AG04449 (cell line): Measurements from ENCODE around the gene MAGI1.

Source experiments
- CTCF ChIA-PET: fragments of 350-600 bp; formaldehyde crosslinking; extraction: SDS; loops from one replicate; lab custom pipeline; 2021; ENCODE audit warnings: antibody characterized with exemption; lab: Yijun Ruan, JAX
- POLR2A ChIA-PET: fragments of 400-600, 350-600 bp; formaldehyde crosslinking; extraction: SDS; loops from one replicate; lab custom pipeline; 2020; ENCODE audit warnings: antibody characterized with exemption, inconsistent platforms; lab: Yijun Ruan, JAX
- DNase-seq: peaks from one replicate; pipeline ENCODE4 v3.0.0-alpha.2; 2010; ENCODE audit warnings: low read depth, low spot score
- H3K4me3 ChIP-seq: 2 replicates; pipeline ENCODE4 v1.5.1; 2011; ENCODE audit warnings: low read depth, mild to moderate bottlenecking, control low read depth, low read length
- CTCF ChIP-seq: IDR thresholded peaks from one replicate; pipeline ENCODE4 v1.5.1; 2011; ENCODE audit warnings: mild to moderate bottlenecking, moderate library complexity, low read length, control low read depth, inconsistent platforms; ENCODE audit not compliant: insufficient read depth; ENCODE audit errors: missing control alignments

Gene MAGI1

GRCh38 chr3:65497236-65497635 is 541.5 kb downstream of the MAGI1 start:
- no peak for DNase-seq
- no peak for TF ChIP-seq CTCF
- ChIA-PET CTCF (no interaction called here), POLR2A (no interaction called here)
- no peak overlapping the region for H3K4me3 ChIP-seq

GRCh38 chr3:65493938-65494337 is 544.8 kb downstream of the MAGI1 start:
- ChIA-PET POLR2A (no interaction called here), CTCF (no interaction called here)
- no peak overlapping the region for H3K4me3 ChIP-seq
- TF ChIP-seq CTCF, result no peak
- no peak for DNase-seq

- DNase-seq, result no peak
- ChIA-PET POLR2A (no interaction called here), CTCF (no interaction called here)
- no peak for TF ChIP-seq CTCF
- H3K4me3 ChIP-seq, result no peak overlapping the region
These were observed 545.3 kb downstream of the MAGI1 start for GRCh38 chr3:65493371-65493882.

GRCh38 chr3:65492249-65492648 is 546.5 kb downstream of the MAGI1 start:
- ChIA-PET CTCF (no interaction called here), POLR2A (no interaction called here)
- DNase-seq, result no peak
- H3K4me3 ChIP-seq, result no peak overlapping the region
- TF ChIP-seq CTCF, result no peak

DNA sequence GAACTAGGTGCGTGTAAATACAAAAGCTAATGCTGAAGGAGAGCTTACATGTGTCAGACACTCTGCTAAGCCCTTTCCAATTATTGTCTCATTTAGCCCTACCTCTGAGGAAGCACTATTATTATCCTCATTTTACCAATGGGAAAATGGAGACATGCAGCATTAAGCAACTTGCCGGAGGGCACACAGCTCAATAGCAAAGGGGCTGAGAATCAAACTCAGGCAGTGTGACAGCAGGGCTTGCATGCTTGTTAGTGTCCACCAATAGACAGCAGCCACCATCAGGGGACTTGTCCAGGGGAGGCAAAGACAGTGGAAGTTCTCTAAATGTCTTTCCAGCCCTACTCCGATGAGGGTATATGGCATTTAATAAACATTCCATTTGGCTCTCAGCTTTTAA is 548.6 kb downstream of the MAGI1 start:
- POLR2A ChIA-PET, result no interaction called here
- DNase-seq, result no peak
- CTCF ChIA-PET, result interaction anchor here (1.3 kb wide), 1 partner anchor 10 kb away, joined by 3 read pairs; no protein-coding TSS in a partner anchor
- TF ChIP-seq CTCF, result no peak
- H3K4me3 ChIP-seq, result no peak overlapping the region

DNA sequence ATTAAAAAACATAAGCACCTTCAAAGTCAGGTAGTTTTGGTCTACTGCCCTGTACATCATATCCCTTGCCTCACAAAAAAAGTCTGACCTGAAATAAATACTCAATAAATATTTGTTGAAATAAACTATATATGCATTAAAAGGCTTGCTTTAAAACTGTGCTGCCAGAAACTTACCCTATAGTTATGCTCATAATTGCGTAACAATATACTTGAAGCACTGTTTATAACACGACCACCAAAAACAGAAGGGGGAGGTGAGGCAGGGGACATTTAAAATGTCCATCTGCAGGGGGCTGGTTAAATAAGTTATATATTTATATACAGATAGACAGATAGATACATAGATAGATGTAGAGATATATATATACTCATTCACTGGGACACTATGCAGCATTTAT is 549.5 kb downstream of the MAGI1 start:
- no peak overlapping the region for H3K4me3 ChIP-seq
- POLR2A ChIA-PET, result no interaction called here
- TF ChIP-seq CTCF, result no peak
- CTCF ChIA-PET, result no interaction called here
- no peak for DNase-seq
